Measurements from ENCODE around the gene GRK6.
A peak's percentile ranks its signal among the peaks of the same experiment; 100 is the strongest.
"Not testable (repeated sequence)": the region's sequence is repeated elsewhere in the genome, so short reads cannot be mapped to it uniquely, and the experiment has no call there.

The GRK6 gene

DNA sequence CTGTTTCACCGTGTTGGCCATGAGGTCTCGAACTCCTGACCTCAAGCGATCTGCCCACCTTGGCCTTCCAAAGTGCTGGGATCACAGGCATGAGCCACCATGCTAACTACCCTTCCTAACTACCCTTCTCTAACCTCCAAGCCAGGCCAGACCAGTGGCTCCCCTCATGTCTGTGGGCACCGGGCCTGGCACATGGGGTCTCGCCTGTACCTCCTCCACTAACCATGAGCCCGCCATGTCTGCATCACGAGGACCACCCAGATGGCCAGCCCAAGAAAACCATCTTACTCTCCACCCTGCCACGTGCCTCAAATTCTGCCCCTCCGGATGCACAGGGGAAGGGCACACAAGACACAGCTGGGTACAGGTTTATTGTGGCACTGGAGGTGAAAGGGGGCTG lies 56.6 kb downstream of the GRK6 start:
- H3K4me3 Mint-ChIP-seq = no peak overlapping the region
- peaks cover 44% of the 10 kb centered on the region for H3K4me1 Mint-ChIP-seq
- peak overlapping the region in 2 of 3 experiments; percentile 51 to 55 for H3K27ac Mint-ChIP-seq
- TF ChIP-seq CTCF (IDR thresholded peaks at IDR 0.05; ENCODE audit: unreplicated experiment in 3 of 3) = no peak
- peaks cover 50% of the 10 kb centered on the region for H3K36me3 Mint-ChIP-seq (ENCODE audit: low read depth)
- H3K9me3 Mint-ChIP-seq = no peaks in the 10 kb centered on the region
- H3K27me3 Mint-ChIP-seq (ENCODE audit: low read depth) = no peaks in the 10 kb centered on the region

GRCh38 chr5:177483994-177484901 lies 57.8 kb downstream of the GRK6 start:
- Mint-ChIP-seq H3K9me3 (no peaks in the 10 kb centered on the region), H3K27ac (peak overlapping the region; percentile 41 to 90 (median 82)), H3K4me3 (peak overlapping the region in 2 of 3 experiments; percentile 6 to 8), H3K4me1 (peaks cover 35% of the 10 kb centered on the region), H3K36me3 (ENCODE audit: low read depth) (peaks cover 57% of the 10 kb centered on the region), H3K27me3 (ENCODE audit: low read depth) (no peaks in the 10 kb centered on the region)
- TF ChIP-seq CTCF (IDR thresholded peaks at IDR 0.05; ENCODE audit: unreplicated experiment in 3 of 3) = no peak

DNA sequence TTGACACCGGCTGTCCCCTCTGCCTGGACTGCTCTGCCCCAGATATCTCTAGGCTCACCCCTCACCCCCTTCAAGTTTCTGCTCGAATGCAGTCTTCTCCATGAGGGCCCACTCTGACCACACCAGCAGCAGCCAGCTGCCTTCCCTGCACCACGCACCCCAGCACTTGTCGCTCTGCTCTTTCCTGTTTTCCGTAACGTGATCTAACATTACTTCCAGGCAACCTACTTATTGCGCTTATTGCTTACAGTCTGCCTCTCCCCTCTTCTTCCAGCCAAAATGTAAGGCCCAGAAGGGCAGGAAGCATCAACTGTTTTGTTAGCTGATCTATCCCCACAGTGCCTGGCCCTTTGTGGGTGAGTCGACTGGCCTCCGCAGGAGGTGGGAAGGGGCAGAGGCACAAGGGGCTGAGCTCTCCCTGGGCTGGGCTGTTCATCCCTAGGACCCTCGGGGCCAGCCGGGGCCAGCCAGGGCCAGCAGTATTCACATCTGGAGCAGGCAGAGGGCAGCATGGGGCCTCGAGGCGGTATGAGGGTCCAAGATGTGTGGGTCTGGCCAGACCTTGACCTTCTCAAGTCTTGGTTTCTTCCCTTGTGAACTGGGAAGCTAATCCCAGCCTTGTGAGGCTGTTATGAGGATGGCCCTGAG lies 58.5 kb downstream of the GRK6 start:
- Mint-ChIP-seq H3K9me3 (no peaks in the 10 kb centered on the region), H3K27me3 (ENCODE audit: low read depth) (no peaks in the 10 kb centered on the region), H3K4me1 (peaks cover 31% of the 10 kb centered on the region), H3K4me3 (peak overlapping the region in 2 of 3 experiments; percentile 6 to 8), H3K27ac (peak overlapping the region; percentile 41 to 90 (median 82)), H3K36me3 (ENCODE audit: low read depth) (peaks cover 56% of the 10 kb centered on the region)
- no peak for TF ChIP-seq CTCF (IDR thresholded peaks at IDR 0.05; ENCODE audit: unreplicated experiment in 3 of 3)

DNA sequence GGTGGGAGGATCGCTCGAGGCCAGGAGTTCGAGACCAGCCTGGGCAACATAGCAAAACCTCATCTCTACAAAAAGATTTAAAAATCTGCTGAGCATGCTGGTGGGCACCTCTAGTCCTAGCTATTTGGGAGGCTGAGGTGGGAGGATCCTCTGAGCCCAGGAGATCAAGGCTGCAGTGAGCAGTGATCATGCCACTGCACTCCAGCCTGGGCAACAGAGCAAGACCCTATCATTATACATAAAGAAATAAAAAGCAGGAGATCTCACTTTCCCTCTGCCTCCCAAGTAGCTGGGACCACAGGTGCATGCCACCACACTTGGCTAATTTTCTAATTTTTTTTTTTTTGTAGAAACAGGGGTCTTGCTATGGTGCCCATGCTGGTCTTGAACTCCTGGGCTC lies 59.3 kb downstream of the GRK6 start:
- not testable (repeated sequence) for H3K27me3 Mint-ChIP-seq (ENCODE audit: low read depth); H3K4me3 Mint-ChIP-seq; H3K9me3 Mint-ChIP-seq
- H3K4me1 Mint-ChIP-seq = peaks cover 32% of the 10 kb centered on the region
- H3K36me3 Mint-ChIP-seq (ENCODE audit: low read depth) = peaks cover 57% of the 10 kb centered on the region
- H3K27ac Mint-ChIP-seq = peak overlapping the region in 1 of 3 experiments; percentile 82

DNA sequence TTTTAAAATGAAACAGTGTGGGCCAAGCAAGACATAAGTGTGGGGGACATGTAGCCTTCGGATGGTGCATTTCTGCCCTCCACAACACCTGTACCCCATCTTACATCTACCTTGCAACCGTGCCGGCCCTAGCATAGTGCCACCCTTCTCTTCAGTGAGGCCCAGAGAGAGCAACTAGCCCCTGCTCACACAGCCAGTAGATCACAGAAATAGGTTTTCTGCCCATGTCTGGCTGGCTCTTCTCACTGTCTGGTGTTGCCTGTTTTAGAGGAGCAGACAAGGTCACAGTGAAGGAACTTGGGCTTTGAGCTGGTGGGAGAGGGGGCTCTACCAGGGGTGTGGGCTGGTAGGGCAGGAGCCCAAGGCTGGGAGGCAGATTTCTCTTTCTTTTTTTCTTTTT lies 59.8 kb downstream of the GRK6 start:
- Mint-ChIP-seq H3K27me3 (ENCODE audit: low read depth) (no peaks in the 10 kb centered on the region), H3K4me1 (peaks cover 32% of the 10 kb centered on the region)
- no peak for TF ChIP-seq CTCF (IDR thresholded peaks at IDR 0.05; ENCODE audit: unreplicated experiment in 3 of 3)

GRCh38 chr5:177487144-177487543 lies 60.7 kb downstream of the GRK6 start:
- TF ChIP-seq CTCF (IDR thresholded peaks at IDR 0.05; ENCODE audit: unreplicated experiment in 3 of 3) = no peak
- no peaks in the 10 kb centered on the region for H3K9me3 Mint-ChIP-seq
- peak overlapping the region in 2 of 3 experiments; percentile 35 to 44 for H3K27ac Mint-ChIP-seq
- no peaks in the 10 kb centered on the region for H3K27me3 Mint-ChIP-seq (ENCODE audit: low read depth)
- H3K4me1 Mint-ChIP-seq = peaks cover 32% of the 10 kb centered on the region
- H3K36me3 Mint-ChIP-seq (ENCODE audit: low read depth) = peaks cover 57% of the 10 kb centered on the region
- H3K4me3 Mint-ChIP-seq = no peak overlapping the region

More for the DNA sequence above, 59.8 kb downstream of the GRK6 start:
- H3K9me3 Mint-ChIP-seq = no peaks in the 10 kb centered on the region
- no peak overlapping the region for H3K4me3 Mint-ChIP-seq
- H3K27ac Mint-ChIP-seq = peak overlapping the region in 1 of 3 experiments; percentile 59
- peaks cover 57% of the 10 kb centered on the region for H3K36me3 Mint-ChIP-seq (ENCODE audit: low read depth)

Data from nephron (organoid).